ENCODE data around the gene STK39.

STK39 gene

DNA sequence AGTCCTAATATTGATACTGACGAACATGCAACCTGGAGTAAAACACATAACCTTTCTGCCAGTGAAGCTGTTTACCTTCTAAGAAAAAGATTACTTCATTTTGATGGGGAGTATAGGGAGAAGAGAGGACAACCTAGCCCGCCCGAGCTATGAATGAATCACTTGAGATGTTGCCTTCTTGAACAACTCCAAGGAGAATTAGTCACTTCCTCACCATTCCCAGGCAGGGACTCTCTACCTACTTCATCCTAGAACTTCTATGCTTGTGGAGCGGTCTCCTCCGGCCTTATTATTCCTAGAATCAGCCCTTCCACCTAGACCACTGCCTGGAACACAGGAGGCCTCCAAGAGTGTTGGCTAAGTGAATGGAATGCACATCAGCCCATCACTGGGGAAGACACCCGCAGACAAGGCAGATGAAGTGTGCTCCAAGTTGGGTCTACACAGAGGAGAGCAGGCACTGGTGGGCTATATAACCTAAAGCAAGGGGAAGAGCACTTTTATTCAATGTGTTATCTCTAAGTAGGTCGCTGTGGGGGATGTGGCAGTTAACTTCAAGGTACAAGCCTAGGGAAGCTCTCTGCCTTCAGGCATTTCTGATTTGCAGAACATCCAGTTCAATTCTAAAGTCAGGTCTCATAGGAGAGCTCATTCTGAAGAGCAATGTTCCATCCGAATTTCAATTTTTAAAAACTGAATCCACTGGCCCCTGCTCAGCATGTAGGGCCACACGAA, 57.4 kb downstream of the STK39 start:
- no peak for DNase-seq (ENCODE audit: low spot score)
- in situ Hi-C loops (cut with MboI; ENCODE audit: low pct_unique_long_range_greater_than_20kb, low sequenced_read_pairs, unreplicated experiment), result no loop called here
- TF ChIP-seq, protein P1, sequence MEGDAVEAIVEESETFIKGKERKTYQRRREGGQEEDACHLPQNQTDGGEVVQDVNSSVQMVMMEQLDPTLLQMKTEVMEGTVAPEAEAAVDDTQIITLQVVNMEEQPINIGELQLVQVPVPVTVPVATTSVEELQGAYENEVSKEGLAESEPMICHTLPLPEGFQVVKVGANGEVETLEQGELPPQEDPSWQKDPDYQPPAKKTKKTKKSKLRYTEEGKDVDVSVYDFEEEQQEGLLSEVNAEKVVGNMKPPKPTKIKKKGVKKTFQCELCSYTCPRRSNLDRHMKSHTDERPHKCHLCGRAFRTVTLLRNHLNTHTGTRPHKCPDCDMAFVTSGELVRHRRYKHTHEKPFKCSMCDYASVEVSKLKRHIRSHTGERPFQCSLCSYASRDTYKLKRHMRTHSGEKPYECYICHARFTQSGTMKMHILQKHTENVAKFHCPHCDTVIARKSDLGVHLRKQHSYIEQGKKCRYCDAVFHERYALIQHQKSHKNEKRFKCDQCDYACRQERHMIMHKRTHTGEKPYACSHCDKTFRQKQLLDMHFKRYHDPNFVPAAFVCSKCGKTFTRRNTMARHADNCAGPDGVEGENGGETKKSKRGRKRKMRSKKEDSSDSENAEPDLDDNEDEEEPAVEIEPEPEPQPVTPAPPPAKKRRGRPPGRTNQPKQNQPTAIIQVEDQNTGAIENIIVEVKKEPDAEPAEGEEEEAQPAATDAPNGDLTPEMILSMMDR (IDR thresholded peaks at IDR 0.05; ENCODE audit: extremely low read depth, insufficient read depth, missing control alignments), result no peak

DNA sequence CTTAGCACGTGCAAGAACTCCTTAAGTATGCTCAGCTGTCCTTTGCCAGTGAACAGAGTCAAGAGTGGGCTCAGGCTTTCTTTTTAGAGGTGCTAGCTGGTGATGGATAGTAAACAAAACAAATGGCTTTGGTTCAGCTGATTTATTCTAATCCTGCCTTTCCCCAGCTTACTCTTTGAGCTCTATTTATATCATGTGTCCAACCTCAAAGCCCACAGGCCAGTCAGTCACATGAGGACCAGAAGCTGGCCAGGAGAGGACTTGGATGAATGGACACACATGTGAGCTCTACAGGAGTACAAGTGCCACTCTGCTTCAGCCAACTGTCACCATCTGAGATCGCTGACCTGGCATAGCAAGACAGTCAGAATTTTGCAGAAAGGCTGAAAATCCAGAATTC, 59.4 kb downstream of the STK39 start:
- in situ Hi-C loops (cut with MboI; ENCODE audit: low pct_unique_long_range_greater_than_20kb, low sequenced_read_pairs, unreplicated experiment), result no loop called here
- TF ChIP-seq, protein P1 (IDR thresholded peaks at IDR 0.05; ENCODE audit: extremely low read depth, insufficient read depth, missing control alignments), result no peak

DNA sequence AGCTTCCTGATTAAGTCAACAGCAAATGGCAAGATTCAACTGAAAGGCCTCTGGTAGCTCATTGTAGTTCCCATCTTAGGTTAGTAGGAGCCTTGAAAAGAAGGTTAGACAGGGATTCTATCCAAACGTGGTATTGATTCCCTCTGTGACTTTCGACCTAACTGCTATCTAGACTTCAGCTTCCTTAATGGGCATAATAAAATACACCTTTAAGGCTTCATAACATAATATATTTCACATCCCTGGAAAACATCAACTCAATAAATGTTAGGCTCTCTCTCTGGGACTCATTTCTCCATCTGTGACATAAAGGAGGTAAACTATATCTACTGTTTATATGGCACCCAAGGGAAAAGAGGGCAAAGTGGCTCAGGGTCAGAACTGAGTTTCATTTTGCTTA, 60.9 kb downstream of the STK39 start:
- TF ChIP-seq, protein P1 (IDR thresholded peaks at IDR 0.05; ENCODE audit: extremely low read depth, insufficient read depth, missing control alignments), result no peak
- no peak for DNase-seq (ENCODE audit: low spot score)
- in situ Hi-C loops (cut with MboI; ENCODE audit: low pct_unique_long_range_greater_than_20kb, low sequenced_read_pairs, unreplicated experiment), result no loop called here

More for the DNA sequence above, 59.4 kb downstream of the STK39 start:
- no peak for DNase-seq (ENCODE audit: low spot score)

GRCh38 chr2:168185583-168186274, 61.7 kb downstream of the STK39 start:
- in situ Hi-C loops (cut with MboI; ENCODE audit: low pct_unique_long_range_greater_than_20kb, low sequenced_read_pairs, unreplicated experiment), result no loop called here
- TF ChIP-seq, protein P1 (IDR thresholded peaks at IDR 0.05; ENCODE audit: extremely low read depth, insufficient read depth, missing control alignments), result no peak
- DNase-seq (ENCODE audit: low spot score), result no peak

- in situ Hi-C loops (cut with MboI; ENCODE audit: low pct_unique_long_range_greater_than_20kb, low sequenced_read_pairs, unreplicated experiment), result no loop called here
- TF ChIP-seq, protein P1 (IDR thresholded peaks at IDR 0.05; ENCODE audit: extremely low read depth, insufficient read depth, missing control alignments), result no peak
- DNase-seq (ENCODE audit: low spot score), result no peak
These were observed 62.5 kb downstream of the STK39 start for GRCh38 chr2:168184681-168185513.

- no peak for DNase-seq (ENCODE audit: low spot score)
- TF ChIP-seq, protein P1 (IDR thresholded peaks at IDR 0.05; ENCODE audit: extremely low read depth, insufficient read depth, missing control alignments), result no peak
- in situ Hi-C loops (cut with MboI; ENCODE audit: low pct_unique_long_range_greater_than_20kb, low sequenced_read_pairs, unreplicated experiment), result no loop called here
These were observed 63.9 kb downstream of the STK39 start for GRCh38 chr2:168183308-168183997.
